ENCODE results near the gene MTMR3.

DNA sequence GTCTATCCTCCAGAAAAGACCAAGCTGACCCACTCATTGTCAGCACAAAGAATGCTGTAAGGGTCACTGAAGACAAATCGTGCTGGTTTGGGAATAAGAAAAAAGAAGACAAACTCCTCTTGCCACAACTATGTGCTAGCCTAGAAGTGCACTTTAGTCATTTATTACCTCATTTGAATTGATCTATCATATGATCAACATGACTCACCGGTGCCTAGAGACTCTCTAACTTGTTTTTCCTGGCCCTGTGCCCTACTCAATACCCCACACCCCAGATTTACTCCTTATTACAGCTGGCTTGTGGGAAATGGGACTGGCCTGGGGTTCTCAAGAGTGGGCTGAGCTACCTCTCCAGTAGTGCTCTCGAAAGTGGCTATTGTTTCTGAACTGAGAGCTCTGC, 161.4 kb downstream of the MTMR3 start:
- TF ChIP-seq, protein P1, sequence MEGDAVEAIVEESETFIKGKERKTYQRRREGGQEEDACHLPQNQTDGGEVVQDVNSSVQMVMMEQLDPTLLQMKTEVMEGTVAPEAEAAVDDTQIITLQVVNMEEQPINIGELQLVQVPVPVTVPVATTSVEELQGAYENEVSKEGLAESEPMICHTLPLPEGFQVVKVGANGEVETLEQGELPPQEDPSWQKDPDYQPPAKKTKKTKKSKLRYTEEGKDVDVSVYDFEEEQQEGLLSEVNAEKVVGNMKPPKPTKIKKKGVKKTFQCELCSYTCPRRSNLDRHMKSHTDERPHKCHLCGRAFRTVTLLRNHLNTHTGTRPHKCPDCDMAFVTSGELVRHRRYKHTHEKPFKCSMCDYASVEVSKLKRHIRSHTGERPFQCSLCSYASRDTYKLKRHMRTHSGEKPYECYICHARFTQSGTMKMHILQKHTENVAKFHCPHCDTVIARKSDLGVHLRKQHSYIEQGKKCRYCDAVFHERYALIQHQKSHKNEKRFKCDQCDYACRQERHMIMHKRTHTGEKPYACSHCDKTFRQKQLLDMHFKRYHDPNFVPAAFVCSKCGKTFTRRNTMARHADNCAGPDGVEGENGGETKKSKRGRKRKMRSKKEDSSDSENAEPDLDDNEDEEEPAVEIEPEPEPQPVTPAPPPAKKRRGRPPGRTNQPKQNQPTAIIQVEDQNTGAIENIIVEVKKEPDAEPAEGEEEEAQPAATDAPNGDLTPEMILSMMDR (IDR thresholded peaks at IDR 0.05; ENCODE audit: low read length): no peak
- TF ChIP-seq EZH2phosphoT487 (IDR thresholded peaks at IDR 0.05; ENCODE audit: low read length): no peak
- no peak for TF ChIP-seq EZH2 (optimal IDR thresholded peaks at IDR 0.05; ENCODE audit: low read depth, low read length)

Data from MM.1S (cell line).